ENCODE measurements around the gene PPIL4. TPM values are rescaled to one million over a fixed set of nuclear protein-coding genes. Genes with fewer than 3 reads are reported as not detected.
"Not testable (repeated sequence)": the region's sequence is repeated elsewhere in the genome, so short reads cannot be mapped to it uniquely, and the experiment has no call there.

Gene PPIL4
- total RNA-seq, 2 donors from 2014 or later: 18.6 to 24.3 TPM

GRCh38 chr6:149471801-149472200 is 74.0 kb downstream of the PPIL4 start:
- DNase-seq (no peak), ATAC-seq (no peak)
- intact Hi-C loops (cut with DNase I, micrococcal nuclease): no loop called here

GRCh38 chr6:149470948-149471347 is 74.9 kb downstream of the PPIL4 start:
- intact Hi-C loops (cut with DNase I, micrococcal nuclease): no loop called here
- no peak for ATAC-seq
- DNase-seq: no peak

- DNase-seq (no peak), ATAC-seq (no peak)
- intact Hi-C loops (cut with DNase I, micrococcal nuclease): no loop called here
These were observed 77.7 kb downstream of the PPIL4 start for GRCh38 chr6:149468179-149468578.

GRCh38 chr6:149467265-149467664 is 78.6 kb downstream of the PPIL4 start:
- DNase-seq (no peak), ATAC-seq (peak; percentile 24)
- intact Hi-C loops (cut with DNase I, micrococcal nuclease): no loop called here

- DNase-seq: no peak
- no peak for ATAC-seq
- intact Hi-C loops (cut with DNase I, micrococcal nuclease): no loop called here
These were observed 81.4 kb downstream of the PPIL4 start for GRCh38 chr6:149464411-149464810.

GRCh38 chr6:149463781-149464180 is 82.1 kb downstream of the PPIL4 start:
- intact Hi-C loops (cut with DNase I, micrococcal nuclease): no loop called here
- DNase-seq (no peak), ATAC-seq (no peak)

- DNase-seq; ATAC-seq; intact Hi-C loops (cut with DNase I, micrococcal nuclease): not testable (repeated sequence)
These were observed 83.1 kb downstream of the PPIL4 start for GRCh38 chr6:149462712-149463111.

GRCh38 chr6:149461670-149462069 is 84.2 kb downstream of the PPIL4 start:
- ATAC-seq (no peak), DNase-seq (no peak)
- intact Hi-C loops (cut with DNase I, micrococcal nuclease): no loop called here

- DNase-seq, ATAC-seq: not testable (repeated sequence)
These were observed 85.6 kb downstream of the PPIL4 start for GRCh38 chr6:149460249-149460648.

GRCh38 chr6:149459761-149460160 is 86.1 kb downstream of the PPIL4 start:
- intact Hi-C loops (cut with DNase I, micrococcal nuclease): no loop called here
- no peak for ATAC-seq

More at GRCh38 chr6:149460249-149460648, 85.6 kb downstream of the PPIL4 start:
- intact Hi-C loops (cut with DNase I, micrococcal nuclease): not testable (repeated sequence)

GRCh38 chr6:149458806-149459205 is 87.0 kb downstream of the PPIL4 start:
- DNase-seq: no peak
- intact Hi-C loops (cut with DNase I, micrococcal nuclease): no loop called here
- no peak for ATAC-seq

More at GRCh38 chr6:149459761-149460160, 86.1 kb downstream of the PPIL4 start:
- no peak for DNase-seq

- intact Hi-C loops (cut with DNase I, micrococcal nuclease): no loop called here
- ATAC-seq: no peak
These were observed 87.6 kb downstream of the PPIL4 start for GRCh38 chr6:149458196-149458595.

GRCh38 chr6:149457316-149457884 is 88.4 kb downstream of the PPIL4 start:
- intact Hi-C loops (cut with DNase I, micrococcal nuclease): no loop called here
- no peak for DNase-seq
- no peak for ATAC-seq

More at GRCh38 chr6:149458196-149458595, 87.6 kb downstream of the PPIL4 start:
- no peak for DNase-seq

GRCh38 chr6:149456311-149457021 is 89.4 kb downstream of the PPIL4 start:
- intact Hi-C loops (cut with DNase I, micrococcal nuclease): no loop called here
- ATAC-seq (no peak), DNase-seq (no peak)

- intact Hi-C loops (cut with DNase I, micrococcal nuclease): no loop called here
- no peak for ATAC-seq
- no peak for DNase-seq
These were observed 90.7 kb downstream of the PPIL4 start for GRCh38 chr6:149455031-149455732.

Other genes with a start within 250 kb of the PPIL4 start
- 10 to 100 TPM; 57.7 to 69.5 TPM for gene TAB2, start 228.3 kb downstream of the PPIL4 start, total RNA-seq
- gene SUMO4, start 145.8 kb downstream of the PPIL4 start, total RNA-seq: 1 to 10 TPM; 2.1 to 2.7 TPM
- gene ZC3H12D, start 61.0 kb downstream of the PPIL4 start, total RNA-seq: 1 to 10 TPM; 4.3 to 8.7 TPM
- 10 to 100 TPM; 39.4 to 48.1 TPM for gene GINM1, start 20.3 kb upstream of the PPIL4 start, total RNA-seq
- gene KATNA1, start 102.7 kb upstream of the PPIL4 start, total RNA-seq: 10 to 100 TPM; 11.1 to 11.3 TPM
- gene LATS1, start 172.1 kb upstream of the PPIL4 start, total RNA-seq: 10 to 100 TPM; 21.7 to 22.7 TPM
- 10 to 100 TPM; 19.6 to 29.4 TPM for gene NUP43, start 200.5 kb upstream of the PPIL4 start, total RNA-seq
- gene PCMT1, start 203.7 kb upstream of the PPIL4 start, total RNA-seq: 10 to 100 TPM; 52.4 to 55.9 TPM

Measured in left colon (tissue), 2 donors.